Measurements from ENCODE around the gene PCDHA2.

PCDHA2 gene

GRCh38 chr5:140840978-140841962, 46.6 kb downstream of the PCDHA2 start, which contains the start of gene PCDHA8:
TSS of gene PCDHA8 (plus strand) at chr5:140841187. CDS start at chr5:140841322, 135 bp downstream.
- H3K27me3 ChIP-seq, result peaks cover 17% of the 10 kb centered on the region

DNA sequence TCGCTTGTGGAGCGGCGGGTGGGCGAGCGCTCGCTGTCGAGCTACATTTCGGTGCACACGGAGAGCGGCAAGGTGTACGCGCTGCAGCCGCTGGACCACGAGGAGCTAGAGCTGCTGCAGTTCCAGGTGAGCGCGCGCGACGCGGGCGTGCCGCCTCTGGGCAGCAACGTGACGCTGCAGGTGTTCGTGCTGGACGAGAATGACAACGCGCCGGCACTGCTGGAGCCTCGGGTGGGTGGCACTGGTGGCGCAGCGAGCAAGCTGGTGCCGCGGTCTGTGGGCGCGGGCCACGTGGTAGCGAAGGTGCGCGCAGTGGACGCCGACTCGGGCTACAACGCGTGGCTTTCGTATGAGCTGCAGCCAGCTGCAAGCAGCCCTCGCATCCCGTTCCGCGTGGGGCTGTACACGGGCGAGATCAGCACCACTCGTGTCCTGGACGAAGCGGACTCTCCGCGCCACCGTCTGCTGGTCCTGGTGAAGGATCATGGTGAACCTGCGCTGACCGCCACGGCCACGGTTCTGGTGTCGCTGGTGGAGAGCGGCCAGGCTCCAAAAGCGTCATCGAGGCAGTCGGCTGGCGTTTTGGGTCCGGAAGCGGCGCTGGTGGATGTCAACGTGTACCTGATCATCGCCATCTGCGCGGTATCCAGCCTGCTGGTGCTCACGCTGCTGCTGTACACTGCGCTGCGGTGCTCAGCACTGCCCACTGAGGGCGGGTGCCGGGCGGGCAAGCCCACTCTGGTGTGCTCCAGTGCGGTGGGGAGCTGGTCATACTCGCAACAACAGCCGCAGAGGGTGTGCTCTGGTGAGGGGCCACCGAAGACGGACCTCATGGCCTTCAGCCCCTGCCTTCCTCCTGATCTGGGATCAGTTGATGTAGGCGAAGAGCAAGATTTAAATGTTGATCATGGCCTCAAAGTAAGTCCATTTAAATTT, 48.4 kb downstream of the PCDHA2 start:
- no peak for TF ChIP-seq CTCF (IDR thresholded peaks at IDR 0.05)
- H3K9me3 ChIP-seq, result peaks cover 11% of the 10 kb centered on the region
- H3K4me3 ChIP-seq (ENCODE audit: low read depth in 1 of 2, low read length in 1 of 2), result no peak overlapping the region
- no peaks in the 10 kb centered on the region for H3K4me1 ChIP-seq (ENCODE audit: control insufficient read depth in 1 of 2, insufficient read depth in 1 of 2, low read depth in 1 of 2, low read length in 1 of 2)
- peaks cover 15% of the 10 kb centered on the region for H3K27me3 ChIP-seq
- H3K27ac ChIP-seq, result no peak overlapping the region
- no peaks in the 10 kb centered on the region for H3K36me3 ChIP-seq

More at GRCh38 chr5:140840978-140841962, 46.6 kb downstream of the PCDHA2 start, which contains the start of gene PCDHA8:
- Histone ChIP-seq H3K9me3 (peaks cover 10% of the 10 kb centered on the region), H3K4me1 (ENCODE audit: control insufficient read depth in 1 of 2, insufficient read depth in 1 of 2, low read depth in 1 of 2, low read length in 1 of 2) (no peaks in the 10 kb centered on the region), H3K4me3 (ENCODE audit: low read depth in 1 of 2, low read length in 1 of 2) (no peak within 1 kb of the TSS), H3K36me3 (no peaks in the 10 kb centered on the region), H3K27ac (no peak within 1 kb of the TSS)
- no peak for TF ChIP-seq CTCF (IDR thresholded peaks at IDR 0.05)
